ENCODE data around the gene CHRM1. TPM values are rescaled to one million over a fixed set of nuclear protein-coding genes. Genes with fewer than 3 reads are reported as not detected.

The CHRM1 gene
- total and polyA plus RNA-seq, 2 of the 13 experiments (the other 11 are each of a cell fraction or from before 2014, with no cell fraction given): not detected

GRCh38 chr11:62880803-62881578, 40.2 kb downstream of the CHRM1 start, which contains the start of gene SLC3A2 (continued):
- TF ChIP-seq TEAD2 (CRISPR knock-in tag; IDR thresholded peaks at IDR 0.05) (no peak), ZNF740 (CRISPR knock-in tag; IDR thresholded peaks at IDR 0.05) (0 out of 2 replicates have a peak, but pooled peaks have one; percentile 31), MTF1 (CRISPR knock-in tag; IDR thresholded peaks at IDR 0.05) (no peak), ZNF337 (CRISPR knock-in tag; IDR thresholded peaks at IDR 0.05; ENCODE audit: borderline replicate concordance, low read depth) (peak; percentile 80), ATF4 (CRISPR knock-in tag; IDR thresholded peaks at IDR 0.05) (peak in 1 of 2 experiments; percentile 71; a peak in 2 of 4 replicates), PAWR (CRISPR knock-in tag; IDR thresholded peaks at IDR 0.05; ENCODE audit: borderline replicate concordance) (no peak), TP53 (CRISPR knock-in tag; conservative IDR thresholded peaks at IDR 0.05) (no peak), ZNF749 (CRISPR knock-in tag; IDR thresholded peaks at IDR 0.05; ENCODE audit: borderline replicate concordance) (no peak), NR2F6 (IDR thresholded peaks at IDR 0.05) (no peak), NR2F6 (CRISPR knock-in tag; IDR thresholded peaks at IDR 0.05) (peak; percentile 52), TBP (CRISPR knock-in tag; IDR thresholded peaks at IDR 0.05) (no peak), ZNF768 (CRISPR knock-in tag; IDR thresholded peaks at IDR 0.05) (peak; percentile 51; the same call in 1 of the 2 replicates), ZBTB38 (CRISPR knock-in tag; IDR thresholded peaks at IDR 0.05) (peak; percentile 50; the same call in 1 of the 2 replicates), ZMYM3 (CRISPR knock-in tag; IDR thresholded peaks at IDR 0.05) (peak; percentile 38; the same call in 1 of the 2 replicates), ZNF572 (CRISPR knock-in tag; IDR thresholded peaks at IDR 0.05) (no peak; the same call in 1 of the 2 replicates), ZBTB46 (CRISPR knock-in tag; IDR thresholded peaks at IDR 0.05; ENCODE audit: borderline replicate concordance) (no peak), ATF7-NPFF (CRISPR knock-in tag; IDR thresholded peaks at IDR 0.05; ENCODE audit: low read depth) (peak; percentile 59; the same call in 1 of the 2 replicates), NFYC (CRISPR knock-in tag; IDR thresholded peaks at IDR 0.05) (no peak), YEATS2 (CRISPR knock-in tag; IDR thresholded peaks at IDR 0.05; ENCODE audit: borderline replicate concordance) (peak; percentile 61; the same call in 1 of the 2 replicates), RFXAP (CRISPR knock-in tag; IDR thresholded peaks at IDR 0.05; ENCODE audit: borderline replicate concordance) (peak; percentile 35; the same call in 1 of the 2 replicates), ZNF253 (CRISPR knock-in tag; IDR thresholded peaks at IDR 0.05; ENCODE audit: borderline replicate concordance) (no peak)

Measured in HepG2 (cell line).